HCT116 (cell line): Measurements from ENCODE around the gene TMEM87A. TPM values are rescaled to one million over a fixed set of nuclear protein-coding genes. Genes with fewer than 3 reads are reported as not detected.

ENCODE experiments used
- ATAC-seq: fragments of 200-7000 bp; cut with Tn5 transposase; 2 replicates; pipeline ENCODE4 v1.9.1; 2020; ENCODE audit warnings: mild to moderate bottlenecking, moderate library complexity
- BruUV-seq: library from RNA; stranded (reverse); fragments of 400-500 nt; replicated peaks from 2 replicates; lab custom pipeline; 2021; lab: Mats Ljungman, UMichigan
- CTCF ChIA-PET: fragments of 300-600 bp; sonication (Branson Sonifier 250); formaldehyde crosslinking; loops from one replicate; lab custom pipeline; 2021; ENCODE audit warnings: antibody characterized with exemption; lab: Charles Lee
- POLR2A ChIA-PET: fragments of 300-600, 350-600 bp; sonication (Branson Sonifier 250); formaldehyde crosslinking; loops from one replicate; lab custom pipeline; 2021; ENCODE audit warnings: antibody characterized with exemption; lab: Charles Lee
- RAD21 ChIA-PET, 2 experiments: fragments of 300-600 bp; sonication (Branson Sonifier 250); formaldehyde crosslinking; loops; one replicate each; lab custom pipeline; 2023; ENCODE audit warnings: low total read pairs in 2 of 2; ENCODE audit not compliant: uncharacterized antibody in 2 of 2, unreplicated experiment in 2 of 2, low non-redundant PET in 1 of 2; lab: Charles Lee
- DNase-seq: peaks from one replicate; pipeline ENCODE4 v3.0.0-alpha.2; 2010; ENCODE audit warnings: low read depth, low spot score
- H2AFZ ChIP-seq: fragments of 200-600 bp; shearing (Covaris generic), sonication (generic); 2 replicates; pipeline ENCODE4 v1.6.1; 2017; ENCODE audit warnings: low read depth, mixed run types, mixed read lengths, antibody characterized with exemption, low read length; ENCODE audit not compliant: poor library complexity, severe bottlenecking
- H3K27ac ChIP-seq: 2 replicates; pipeline ENCODE4 v1.5.1; 2012; ENCODE audit warnings: low read depth, low read length
- H3K27me3 ChIP-seq: fragments of 200-600 bp; sonication (generic); 2 replicates; pipeline ENCODE4 v1.6.1; 2016; ENCODE audit warnings: mixed run types, low read length, mixed read lengths; ENCODE audit not compliant: insufficient read depth
- H3K36me3 ChIP-seq, 2 experiments: fragments of 200-500 bp in 1 of 2; fragments of 200-600 bp in 1 of 2; sonication (Bioruptor generic) in 1 of 2; sonication (generic) in 1 of 2; 2 replicates each; pipeline versions ENCODE4 v1.5.1 to v1.6.1; 2014 to 2016; ENCODE audit warnings: low read length in 2 of 2, inconsistent platforms in 1 of 2, mixed read lengths in 1 of 2, mixed run types in 1 of 2; ENCODE audit not compliant: insufficient read depth in 2 of 2, control insufficient read depth in 1 of 2
- H3K4me1 ChIP-seq, 2 experiments: fragments of 200-600 bp in 1 of 2; sonication (generic) in 1 of 2; 2 replicates each; pipeline versions ENCODE4 v1.5.1 to v1.6.1; 2012 to 2017; ENCODE audit warnings: low read length in 2 of 2, inconsistent platforms in 1 of 2, mild to moderate bottlenecking in 1 of 2, mixed read lengths in 1 of 2, mixed run types in 1 of 2, moderate library complexity in 1 of 2; ENCODE audit not compliant: insufficient read depth in 2 of 2, control insufficient read depth in 1 of 2
- H3K4me2 ChIP-seq: fragments of 200-600 bp; sonication (generic); 2 replicates; pipeline ENCODE4 v1.6.1; 2017; ENCODE audit warnings: mixed run types, low read length, mixed read lengths
- H3K4me3 ChIP-seq, 2 experiments: fragments of 200-600 bp in 1 of 2; sonication (generic) in 1 of 2; replicated peaks in 1 of 2; 2 replicates each; pipeline ENCODE4 v1.5.1; 2011 to 2016; ENCODE audit warnings: low read length in 2 of 2, control low read depth in 1 of 2, low read depth in 1 of 2, mild to moderate bottlenecking in 1 of 2, mixed read lengths in 1 of 2, mixed run types in 1 of 2
- H3K79me2 ChIP-seq: fragments of 200-600 bp; sonication (generic); 2 replicates; pipeline ENCODE4 v1.6.1; 2017; ENCODE audit warnings: mild to moderate bottlenecking, mixed run types, low read length, moderate library complexity, mixed read lengths; ENCODE audit not compliant: insufficient read depth
- H3K9ac ChIP-seq: fragments of 200-600 bp; sonication (generic); 2 replicates; pipeline ENCODE4 v1.6.1; 2016; ENCODE audit warnings: low read length, mixed read lengths
- H3K9me2 ChIP-seq: fragments of 200-600 bp; sonication (generic), shearing (Covaris generic); 2 replicates; pipeline ENCODE4 v1.6.1; 2017; ENCODE audit warnings: mixed run types, mild to moderate bottlenecking, moderate library complexity; ENCODE audit not compliant: insufficient read depth
- H3K9me3 ChIP-seq, 2 experiments: fragments of 200-500 bp in 1 of 2; fragments of 200-600 bp in 1 of 2; sonication (Bioruptor generic) in 1 of 2; sonication (generic) in 1 of 2; 2 replicates each; pipeline ENCODE4 v1.6.1; 2014 to 2017; ENCODE audit warnings: low read length in 2 of 2, mixed read lengths in 2 of 2, inconsistent platforms in 1 of 2, low read depth in 1 of 2, mild to moderate bottlenecking in 1 of 2, mixed run types in 1 of 2, moderate library complexity in 1 of 2; ENCODE audit not compliant: control insufficient read depth in 1 of 2, insufficient read depth in 1 of 2
- H4K20me1 ChIP-seq: fragments of 200-600 bp; sonication (generic), shearing (Covaris generic); 2 replicates; pipeline ENCODE4 v1.6.1; 2017; ENCODE audit warnings: mixed run types, mild to moderate bottlenecking, moderate library complexity; ENCODE audit not compliant: insufficient read depth
- CBX3 ChIP-seq: IDR thresholded peaks from 2 replicates; pipeline ENCODE4 v1.6.1; 2012; ENCODE audit warnings: low read depth
- EGR1 ChIP-seq: IDR thresholded peaks from 2 replicates; pipeline ENCODE4 v1.6.1; 2012; ENCODE audit warnings: low read depth
- ELF1 ChIP-seq: IDR thresholded peaks from 2 replicates; pipeline ENCODE4 v1.6.1; 2012; ENCODE audit warnings: low read depth, borderline replicate concordance
- EZH2 ChIP-seq: fragments of 200-600 bp; sonication (generic); IDR thresholded peaks from 2 replicates; pipeline ENCODE4 v1.6.1; 2017; ENCODE audit warnings: antibody characterized with exemption, mixed run types
- EZH2phosphoT487 ChIP-seq: fragments of 200-600 bp; IDR thresholded peaks from 2 replicates; pipeline ENCODE4 v1.6.1; 2018; ENCODE audit warnings: antibody characterized with exemption, borderline replicate concordance
- FOSL1 ChIP-seq: IDR thresholded peaks from 2 replicates; pipeline ENCODE4 v1.6.1; 2012; ENCODE audit warnings: low read depth
- JUND ChIP-seq: IDR thresholded peaks from 2 replicates; pipeline ENCODE4 v1.6.1; 2012
- POLR2A ChIP-seq: IDR thresholded peaks from 2 replicates; pipeline ENCODE4 v1.7.0; 2011; ENCODE audit warnings: borderline replicate concordance; ENCODE audit not compliant: insufficient read depth, insufficient read length; ENCODE audit errors: extremely low read depth
- POLR2AphosphoS5 ChIP-seq: IDR thresholded peaks from 2 replicates; pipeline ENCODE4 v1.6.1; 2011; ENCODE audit warnings: mild to moderate bottlenecking, low read depth, low read length, moderate library complexity
- RAD21 ChIP-seq: IDR thresholded peaks from 2 replicates; pipeline ENCODE4 v1.6.1; 2012; ENCODE audit warnings: low read depth, mild to moderate bottlenecking
- SIN3A ChIP-seq: IDR thresholded peaks from 2 replicates; pipeline ENCODE4 v1.6.1; 2012; ENCODE audit warnings: low read depth
- SP1 ChIP-seq: IDR thresholded peaks from 2 replicates; pipeline ENCODE4 v1.6.1; 2012; ENCODE audit warnings: low read depth
- SRF ChIP-seq: IDR thresholded peaks from 2 replicates; pipeline ENCODE4 v1.6.1; 2012; ENCODE audit warnings: low read depth
- TCF7L2 ChIP-seq: IDR thresholded peaks from 2 replicates; pipeline ENCODE4 v1.7.0; 2011; ENCODE audit warnings: borderline replicate concordance, inconsistent platforms; ENCODE audit not compliant: insufficient read depth, insufficient read length; ENCODE audit errors: extremely low read depth
- YY1 ChIP-seq: IDR thresholded peaks from 2 replicates; pipeline ENCODE4 v1.6.1; 2011; ENCODE audit warnings: low read length, low read depth, moderate library complexity, mild to moderate bottlenecking; ENCODE audit not compliant: insufficient replicate concordance; ENCODE audit errors: extremely low read depth
- ZNF274 ChIP-seq: fragments of 200-500 bp; sonication (Bioruptor generic); IDR thresholded peaks from 2 replicates; pipeline ENCODE4 v1.6.1; 2014; ENCODE audit warnings: mild to moderate bottlenecking, low read depth, low read length, inconsistent platforms
- intact Hi-C: fragments of 100-400 bp; cut with micrococcal nuclease; formaldehyde crosslinking; loops from 2 replicates; pipeline ENCODE4 v1.10.0; 2022
- total RNA-seq: library from RNA; stranded (reverse); gene quantifications from one replicate; pipeline ENCODE4 v1.2.1, GENCODE V29; 2021; ENCODE audit not compliant: unreplicated experiment
- TF ChIP-seq, protein P1 (sequence below): IDR thresholded peaks from 2 replicates; pipeline ENCODE4 v1.6.1; 2012
- TF ChIP-seq, protein P2 (sequence below): IDR thresholded peaks from 2 replicates; pipeline ENCODE4 v1.6.1; 2012
- TF ChIP-seq, protein P3 (sequence below): IDR thresholded peaks from 2 replicates; pipeline ENCODE4 v1.6.1; 2012; ENCODE audit warnings: low read depth
- TF ChIP-seq, protein P4 (sequence below): IDR thresholded peaks from 2 replicates; pipeline ENCODE4 v1.6.1; 2011; ENCODE audit warnings: mild to moderate bottlenecking, low read length, moderate library complexity; ENCODE audit not compliant: insufficient replicate concordance; ENCODE audit errors: extremely low read depth

TMEM87A gene
- total RNA-seq, 1 experiment from 2014 or later = 44.0 TPM

DNA sequence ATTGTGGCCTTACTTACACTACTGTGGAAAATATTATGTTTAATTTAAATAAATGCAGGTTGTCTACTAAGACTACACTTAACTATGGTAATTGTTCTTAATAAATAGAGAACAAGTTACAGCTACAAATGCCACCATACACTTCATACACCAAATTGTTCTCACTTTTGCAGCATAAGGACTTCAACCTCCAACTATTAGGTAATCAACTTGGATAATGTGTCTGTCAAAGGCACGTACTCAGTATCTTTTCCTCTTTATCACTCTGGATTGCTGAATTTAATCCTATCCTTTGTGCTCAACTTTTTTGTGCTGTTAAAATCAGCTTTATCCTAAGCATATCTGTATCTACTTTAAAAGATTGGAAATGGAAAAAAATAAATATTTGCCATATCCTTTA, 41.6 kb upstream of the TMEM87A start:
- H2AFZ ChIP-seq = no peak overlapping the region
- TF ChIP-seq YY1 (no peak), TCF7L2 (no peak), EZH2phosphoT487 (no peak), SRF (no peak), POLR2AphosphoS5 (no peak), ELF1 (no peak), ZNF274 (no peak), RAD21 (no peak), SP1 (no peak), JUND (no peak), EZH2 (no peak), EGR1 (no peak), POLR2A (no peak), SIN3A (no peak), FOSL1 (no peak), CBX3 (no peak)
- TF ChIP-seq, protein P1, sequence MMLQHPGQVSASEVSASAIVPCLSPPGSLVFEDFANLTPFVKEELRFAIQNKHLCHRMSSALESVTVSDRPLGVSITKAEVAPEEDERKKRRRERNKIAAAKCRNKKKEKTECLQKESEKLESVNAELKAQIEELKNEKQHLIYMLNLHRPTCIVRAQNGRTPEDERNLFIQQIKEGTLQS = no peak
- TF ChIP-seq, protein P2, sequence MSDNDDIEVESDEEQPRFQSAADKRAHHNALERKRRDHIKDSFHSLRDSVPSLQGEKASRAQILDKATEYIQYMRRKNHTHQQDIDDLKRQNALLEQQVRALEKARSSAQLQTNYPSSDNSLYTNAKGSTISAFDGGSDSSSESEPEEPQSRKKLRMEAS = no peak
- TF ChIP-seq, protein P3, sequence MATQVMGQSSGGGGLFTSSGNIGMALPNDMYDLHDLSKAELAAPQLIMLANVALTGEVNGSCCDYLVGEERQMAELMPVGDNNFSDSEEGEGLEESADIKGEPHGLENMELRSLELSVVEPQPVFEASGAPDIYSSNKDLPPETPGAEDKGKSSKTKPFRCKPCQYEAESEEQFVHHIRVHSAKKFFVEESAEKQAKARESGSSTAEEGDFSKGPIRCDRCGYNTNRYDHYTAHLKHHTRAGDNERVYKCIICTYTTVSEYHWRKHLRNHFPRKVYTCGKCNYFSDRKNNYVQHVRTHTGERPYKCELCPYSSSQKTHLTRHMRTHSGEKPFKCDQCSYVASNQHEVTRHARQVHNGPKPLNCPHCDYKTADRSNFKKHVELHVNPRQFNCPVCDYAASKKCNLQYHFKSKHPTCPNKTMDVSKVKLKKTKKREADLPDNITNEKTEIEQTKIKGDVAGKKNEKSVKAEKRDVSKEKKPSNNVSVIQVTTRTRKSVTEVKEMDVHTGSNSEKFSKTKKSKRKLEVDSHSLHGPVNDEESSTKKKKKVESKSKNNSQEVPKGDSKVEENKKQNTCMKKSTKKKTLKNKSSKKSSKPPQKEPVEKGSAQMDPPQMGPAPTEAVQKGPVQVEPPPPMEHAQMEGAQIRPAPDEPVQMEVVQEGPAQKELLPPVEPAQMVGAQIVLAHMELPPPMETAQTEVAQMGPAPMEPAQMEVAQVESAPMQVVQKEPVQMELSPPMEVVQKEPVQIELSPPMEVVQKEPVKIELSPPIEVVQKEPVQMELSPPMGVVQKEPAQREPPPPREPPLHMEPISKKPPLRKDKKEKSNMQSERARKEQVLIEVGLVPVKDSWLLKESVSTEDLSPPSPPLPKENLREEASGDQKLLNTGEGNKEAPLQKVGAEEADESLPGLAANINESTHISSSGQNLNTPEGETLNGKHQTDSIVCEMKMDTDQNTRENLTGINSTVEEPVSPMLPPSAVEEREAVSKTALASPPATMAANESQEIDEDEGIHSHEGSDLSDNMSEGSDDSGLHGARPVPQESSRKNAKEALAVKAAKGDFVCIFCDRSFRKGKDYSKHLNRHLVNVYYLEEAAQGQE = no peak
- TF ChIP-seq, protein P4, sequence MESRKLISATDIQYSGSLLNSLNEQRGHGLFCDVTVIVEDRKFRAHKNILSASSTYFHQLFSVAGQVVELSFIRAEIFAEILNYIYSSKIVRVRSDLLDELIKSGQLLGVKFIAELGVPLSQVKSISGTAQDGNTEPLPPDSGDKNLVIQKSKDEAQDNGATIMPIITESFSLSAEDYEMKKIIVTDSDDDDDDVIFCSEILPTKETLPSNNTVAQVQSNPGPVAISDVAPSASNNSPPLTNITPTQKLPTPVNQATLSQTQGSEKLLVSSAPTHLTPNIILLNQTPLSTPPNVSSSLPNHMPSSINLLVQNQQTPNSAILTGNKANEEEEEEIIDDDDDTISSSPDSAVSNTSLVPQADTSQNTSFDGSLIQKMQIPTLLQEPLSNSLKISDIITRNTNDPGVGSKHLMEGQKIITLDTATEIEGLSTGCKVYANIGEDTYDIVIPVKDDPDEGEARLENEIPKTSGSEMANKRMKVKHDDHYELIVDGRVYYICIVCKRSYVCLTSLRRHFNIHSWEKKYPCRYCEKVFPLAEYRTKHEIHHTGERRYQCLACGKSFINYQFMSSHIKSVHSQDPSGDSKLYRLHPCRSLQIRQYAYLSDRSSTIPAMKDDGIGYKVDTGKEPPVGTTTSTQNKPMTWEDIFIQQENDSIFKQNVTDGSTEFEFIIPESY = no peak
- TF ChIP-seq, all 23 proteins: peak for 0
- no peaks in the 10 kb centered on the region for H3K27me3 ChIP-seq
- H3K9me3 ChIP-seq = no peaks in the 10 kb centered on the region
- no peak for DNase-seq
- POLR2A ChIA-PET = no interaction called here
- H3K9me2 ChIP-seq = no peaks in the 10 kb centered on the region
- no peaks in the 10 kb centered on the region for H3K4me1 ChIP-seq
- ATAC-seq = no peak
- H4K20me1 ChIP-seq = no peaks in the 10 kb centered on the region
- H3K9ac ChIP-seq = no peak overlapping the region
- no peak overlapping the region for H3K4me2 ChIP-seq
- no peak overlapping the region for H3K27ac ChIP-seq
- RAD21 ChIA-PET = no interaction called here
- no peaks in the 10 kb centered on the region; a peak in 1 of 4 replicates for H3K36me3 ChIP-seq
- H3K79me2 ChIP-seq = no peaks in the 10 kb centered on the region
- no TSS peak for BruUV-seq
- no peak overlapping the region for H3K4me3 ChIP-seq
- intact Hi-C loops = no loop called here
- CTCF ChIA-PET = no interaction called here
